HepG2 (cell line): ENCODE measurements around the gene TNIP3.

Source experiments
- DPF2 ChIP-seq: sonication (generic); formaldehyde crosslinking; IDR thresholded peaks from 2 replicates; pipeline ENCODE4 v1.4.0; 2020; ENCODE audit warnings: mild to moderate bottlenecking, low read depth, missing genetic modification reagents, borderline replicate concordance
- NBN ChIP-seq: fragments of 450-650 bp; conservative IDR thresholded peaks from 2 replicates; pipeline ENCODE4 v1.6.1; 2017
- NCOA1 ChIP-seq: sonication (generic); formaldehyde crosslinking; IDR thresholded peaks from 2 replicates; pipeline ENCODE4 v1.9.0; 2021; ENCODE audit warnings: missing genetic modification reagents
- TOE1 ChIP-seq: sonication (generic); formaldehyde crosslinking; IDR thresholded peaks from 2 replicates; pipeline ENCODE4 v1.4.0; 2020; ENCODE audit warnings: mild to moderate bottlenecking, missing genetic modification reagents
- ZNF333 ChIP-seq: sonication (generic); formaldehyde crosslinking; IDR thresholded peaks from 2 replicates; pipeline ENCODE4 v1.4.0; 2020; ENCODE audit warnings: mild to moderate bottlenecking, missing genetic modification reagents, borderline replicate concordance
- ZNF83 ChIP-seq: sonication (generic); formaldehyde crosslinking; IDR thresholded peaks from 2 replicates; pipeline ENCODE4 v1.4.0; 2020; ENCODE audit warnings: missing genetic modification reagents, mild to moderate bottlenecking, borderline replicate concordance
- TF ChIP-seq, protein P1 (sequence below): sonication (generic); formaldehyde crosslinking; IDR thresholded peaks from 2 replicates; pipeline ENCODE4 v1.5.0; 2020; ENCODE audit warnings: mild to moderate bottlenecking, missing genetic modification reagents, moderate library complexity
- TF ChIP-seq, protein P2 (sequence below): sonication (generic); formaldehyde crosslinking; IDR thresholded peaks from 2 replicates; pipeline ENCODE4 v1.4.0; 2020; ENCODE audit warnings: missing genetic modification reagents

DNA sequence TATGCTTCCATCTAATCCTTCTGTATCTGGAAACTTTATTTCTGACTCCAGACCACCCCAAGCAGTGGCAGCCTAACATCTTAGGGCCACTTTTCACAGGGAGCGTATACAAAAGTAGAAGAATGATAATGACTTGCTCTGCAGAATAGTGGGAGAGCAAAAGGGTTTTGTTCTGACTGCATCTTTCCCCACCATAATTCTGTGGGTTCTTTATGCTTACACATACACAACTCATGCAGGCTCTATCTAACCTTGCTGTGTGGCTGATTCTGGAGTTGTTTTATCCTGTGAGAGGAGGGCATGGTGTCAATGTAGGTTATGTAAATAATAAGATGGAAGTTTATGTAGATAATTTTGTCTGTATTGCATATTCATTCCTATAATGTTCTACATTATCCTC is 49.4 kb downstream of the TNIP3 start:
- no peak for TF ChIP-seq TOE1 (CRISPR knock-in tag)
- no peak for TF ChIP-seq ZNF333
- TF ChIP-seq NCOA1 (CRISPR knock-in tag) = no peak
- no peak for TF ChIP-seq NBN
- TF ChIP-seq, protein P1, sequence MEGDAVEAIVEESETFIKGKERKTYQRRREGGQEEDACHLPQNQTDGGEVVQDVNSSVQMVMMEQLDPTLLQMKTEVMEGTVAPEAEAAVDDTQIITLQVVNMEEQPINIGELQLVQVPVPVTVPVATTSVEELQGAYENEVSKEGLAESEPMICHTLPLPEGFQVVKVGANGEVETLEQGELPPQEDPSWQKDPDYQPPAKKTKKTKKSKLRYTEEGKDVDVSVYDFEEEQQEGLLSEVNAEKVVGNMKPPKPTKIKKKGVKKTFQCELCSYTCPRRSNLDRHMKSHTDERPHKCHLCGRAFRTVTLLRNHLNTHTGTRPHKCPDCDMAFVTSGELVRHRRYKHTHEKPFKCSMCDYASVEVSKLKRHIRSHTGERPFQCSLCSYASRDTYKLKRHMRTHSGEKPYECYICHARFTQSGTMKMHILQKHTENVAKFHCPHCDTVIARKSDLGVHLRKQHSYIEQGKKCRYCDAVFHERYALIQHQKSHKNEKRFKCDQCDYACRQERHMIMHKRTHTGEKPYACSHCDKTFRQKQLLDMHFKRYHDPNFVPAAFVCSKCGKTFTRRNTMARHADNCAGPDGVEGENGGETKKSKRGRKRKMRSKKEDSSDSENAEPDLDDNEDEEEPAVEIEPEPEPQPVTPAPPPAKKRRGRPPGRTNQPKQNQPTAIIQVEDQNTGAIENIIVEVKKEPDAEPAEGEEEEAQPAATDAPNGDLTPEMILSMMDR (CRISPR knock-in tag) = no peak
- TF ChIP-seq ZNF83 (CRISPR knock-in tag) = no peak
- TF ChIP-seq, protein P2, sequence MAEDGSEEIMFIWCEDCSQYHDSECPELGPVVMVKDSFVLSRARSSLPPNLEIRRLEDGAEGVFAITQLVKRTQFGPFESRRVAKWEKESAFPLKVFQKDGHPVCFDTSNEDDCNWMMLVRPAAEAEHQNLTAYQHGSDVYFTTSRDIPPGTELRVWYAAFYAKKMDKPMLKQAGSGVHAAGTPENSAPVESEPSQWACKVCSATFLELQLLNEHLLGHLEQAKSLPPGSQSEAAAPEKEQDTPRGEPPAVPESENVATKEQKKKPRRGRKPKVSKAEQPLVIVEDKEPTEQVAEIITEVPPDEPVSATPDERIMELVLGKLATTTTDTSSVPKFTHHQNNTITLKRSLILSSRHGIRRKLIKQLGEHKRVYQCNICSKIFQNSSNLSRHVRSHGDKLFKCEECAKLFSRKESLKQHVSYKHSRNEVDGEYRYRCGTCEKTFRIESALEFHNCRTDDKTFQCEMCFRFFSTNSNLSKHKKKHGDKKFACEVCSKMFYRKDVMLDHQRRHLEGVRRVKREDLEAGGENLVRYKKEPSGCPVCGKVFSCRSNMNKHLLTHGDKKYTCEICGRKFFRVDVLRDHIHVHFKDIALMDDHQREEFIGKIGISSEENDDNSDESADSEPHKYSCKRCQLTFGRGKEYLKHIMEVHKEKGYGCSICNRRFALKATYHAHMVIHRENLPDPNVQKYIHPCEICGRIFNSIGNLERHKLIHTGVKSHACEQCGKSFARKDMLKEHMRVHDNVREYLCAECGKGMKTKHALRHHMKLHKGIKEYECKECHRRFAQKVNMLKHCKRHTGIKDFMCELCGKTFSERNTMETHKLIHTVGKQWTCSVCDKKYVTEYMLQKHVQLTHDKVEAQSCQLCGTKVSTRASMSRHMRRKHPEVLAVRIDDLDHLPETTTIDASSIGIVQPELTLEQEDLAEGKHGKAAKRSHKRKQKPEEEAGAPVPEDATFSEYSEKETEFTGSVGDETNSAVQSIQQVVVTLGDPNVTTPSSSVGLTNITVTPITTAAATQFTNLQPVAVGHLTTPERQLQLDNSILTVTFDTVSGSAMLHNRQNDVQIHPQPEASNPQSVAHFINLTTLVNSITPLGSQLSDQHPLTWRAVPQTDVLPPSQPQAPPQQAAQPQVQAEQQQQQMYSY = no peak
- no peak for TF ChIP-seq DPF2 (CRISPR knock-in tag)
